Activated T-cell treated with anti-CD3 and anti-CD28 coated beads for 24 hours (primary cell): ENCODE results near the gene PSMA4.
"Not testable (repeated sequence)": the region's sequence is repeated elsewhere in the genome, so short reads cannot be mapped to it uniquely, and the experiment has no call there.

ENCODE experiments used
- DNase-seq: peaks from one replicate; pipeline ENCODE4 v3.0.0-alpha.2; 2020; ENCODE audit warnings: low read depth

Gene PSMA4

DNA sequence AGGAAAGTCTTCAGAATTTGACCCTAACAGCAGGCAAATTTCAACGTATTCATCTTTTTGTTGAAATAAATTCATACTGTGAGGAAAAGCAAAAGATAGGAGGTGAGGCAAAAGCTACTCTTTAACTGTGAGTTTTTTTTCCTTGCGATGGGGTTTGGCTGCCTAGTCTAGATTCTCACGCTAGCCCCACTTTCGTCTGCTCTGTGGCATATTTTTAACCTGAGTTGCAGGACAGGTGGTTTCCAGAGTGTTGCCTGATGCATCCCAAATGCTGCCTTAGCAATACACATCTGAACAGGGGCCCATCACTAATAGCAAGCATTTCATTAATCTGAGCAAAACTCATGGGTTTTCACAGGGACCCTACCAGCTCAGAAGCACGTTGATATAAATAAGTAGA is 11.7 kb downstream of the PSMA4 start:
- DNase-seq: no peak

DNA sequence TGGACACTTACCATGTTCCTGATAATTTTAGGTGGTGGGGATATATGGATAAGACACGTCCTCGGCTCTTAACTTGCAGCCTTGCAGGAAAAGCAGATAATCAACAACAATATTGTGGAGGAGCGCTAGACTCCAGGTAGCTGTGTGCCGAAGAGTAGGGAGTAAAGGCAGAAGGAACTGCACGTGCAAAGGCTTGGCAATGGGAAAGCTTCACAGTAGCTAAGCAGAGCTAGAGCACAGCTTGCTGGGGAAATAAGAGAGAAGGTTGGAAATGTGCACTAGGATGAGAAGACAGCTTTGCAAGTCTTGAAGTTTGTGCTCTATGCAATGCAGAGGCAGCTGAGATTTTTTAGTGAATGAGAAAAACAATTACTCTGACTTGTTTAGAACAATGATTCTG is 12.4 kb downstream of the PSMA4 start:
- DNase-seq: no peak

DNA sequence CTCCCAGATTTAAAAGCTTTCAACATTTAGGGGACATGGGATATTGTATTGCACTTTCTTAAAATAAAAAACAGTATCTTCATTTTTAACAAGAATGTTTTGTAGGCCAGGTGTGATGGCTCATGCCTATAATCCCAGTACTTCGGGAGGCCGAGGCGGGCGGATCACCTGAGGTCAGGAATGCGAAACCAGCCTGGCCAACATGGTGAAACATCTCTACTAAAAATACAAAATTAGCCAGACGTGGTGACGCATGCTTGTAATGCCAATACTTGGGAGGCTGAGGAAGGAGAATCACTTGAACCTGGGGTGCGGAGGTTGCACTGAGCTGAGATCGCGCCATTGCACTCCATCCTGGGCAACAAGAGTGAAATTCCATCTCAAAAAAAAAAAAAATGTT is 20.0 kb downstream of the PSMA4 start:
- not testable (repeated sequence) for DNase-seq

DNA sequence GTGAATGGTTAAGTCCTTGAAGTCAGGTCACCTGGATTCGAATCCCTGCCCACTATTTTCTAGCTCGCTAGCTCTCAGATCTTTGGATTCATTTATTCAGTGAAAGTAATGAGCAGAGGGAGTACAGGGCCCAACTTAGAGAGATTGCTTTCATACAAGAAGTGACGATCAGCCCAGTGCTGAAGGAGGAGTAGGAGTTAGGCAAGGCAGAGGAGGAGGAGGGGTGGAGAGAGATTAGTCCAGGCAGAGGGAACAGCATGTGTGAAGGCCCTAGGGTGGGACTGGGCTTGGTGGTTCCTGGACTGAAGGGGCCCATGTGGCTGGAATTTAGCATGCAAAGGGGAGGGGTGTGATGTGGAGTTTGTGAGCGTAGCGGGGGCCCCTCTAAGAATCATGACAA is 21.2 kb downstream of the PSMA4 start:
- no peak for DNase-seq

DNA sequence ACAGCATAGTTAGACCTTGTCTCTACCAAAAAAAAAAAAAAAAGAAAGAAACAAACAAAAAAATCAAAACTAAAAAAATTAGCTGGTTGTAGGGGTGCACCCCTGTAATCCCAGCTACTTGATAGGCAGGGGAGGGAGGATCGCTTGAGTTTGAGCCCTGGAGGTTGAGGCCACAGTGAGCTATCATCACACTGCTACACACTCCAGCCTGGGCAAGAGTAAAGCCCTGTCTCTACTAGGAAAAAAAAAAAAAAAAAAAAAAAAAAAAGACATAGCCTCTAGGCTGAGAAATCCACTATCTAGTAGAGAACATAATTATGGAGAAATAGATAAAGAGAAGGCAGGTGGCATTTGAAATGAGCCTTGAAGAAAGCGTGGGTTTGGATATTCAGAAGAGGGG is 22.8 kb downstream of the PSMA4 start:
- DNase-seq: no peak

DNA sequence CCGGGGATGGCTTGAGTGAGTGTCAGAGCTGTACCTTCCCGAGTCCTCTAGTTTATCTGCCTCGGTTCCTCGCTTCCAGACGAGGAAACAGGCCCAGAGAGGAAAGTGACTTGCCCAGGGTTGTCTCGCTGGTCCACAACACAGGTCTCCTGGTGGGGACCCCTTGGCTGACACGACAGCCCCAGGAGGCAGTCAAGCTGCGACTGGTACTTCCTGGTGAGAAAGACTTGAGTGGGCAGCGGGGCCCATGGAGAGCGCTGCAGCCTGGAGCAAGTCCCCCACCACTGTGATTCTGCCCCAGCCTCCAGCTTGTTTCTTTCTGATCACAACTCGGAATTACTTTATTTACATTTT is 24.5 kb downstream of the PSMA4 start:
- DNase-seq: no peak

DNA sequence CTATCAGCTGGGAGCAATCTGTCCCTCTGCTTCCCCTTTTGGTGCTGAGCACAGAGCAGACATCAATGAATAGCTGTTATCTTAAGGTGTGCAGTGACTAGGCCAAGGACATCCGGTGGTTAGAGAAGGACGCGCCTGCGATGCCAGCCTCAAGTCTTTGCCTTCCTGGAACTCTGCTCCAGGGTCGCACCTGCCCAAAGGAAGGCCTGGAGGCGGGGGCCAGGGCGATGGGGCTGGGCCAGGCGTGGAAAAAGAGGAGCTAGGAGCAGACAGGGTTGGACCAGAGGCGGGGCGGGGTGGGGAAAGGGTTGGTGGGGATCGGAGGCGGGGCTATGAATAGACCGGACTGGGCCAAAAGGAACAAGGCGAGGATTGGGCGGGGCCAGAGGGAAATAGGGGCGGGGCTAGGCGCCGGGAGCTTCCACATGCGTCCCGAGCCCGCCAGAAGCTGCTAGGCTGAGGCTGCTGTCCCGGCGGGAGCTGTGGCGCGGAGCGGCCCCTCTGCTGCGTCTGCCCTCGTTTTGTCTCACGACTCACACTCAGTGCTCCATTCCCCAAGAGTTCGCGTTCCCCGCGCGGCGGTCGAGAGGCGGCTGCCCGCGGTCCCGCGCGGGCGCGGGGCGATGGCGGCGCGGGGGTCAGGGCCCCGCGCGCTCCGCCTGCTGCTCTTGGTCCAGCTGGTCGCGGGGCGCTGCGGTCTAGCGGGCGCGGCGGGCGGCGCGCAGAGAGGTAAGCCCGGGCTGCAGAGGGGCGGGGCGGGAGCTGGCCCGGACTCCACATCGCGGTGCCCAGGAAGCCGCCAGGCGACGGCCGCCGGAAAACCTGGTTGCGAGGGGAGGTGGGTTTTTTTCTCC is 25.1 kb downstream of the PSMA4 start, which contains the start of gene CHRNA5:
TSS of gene CHRNA5 (plus strand) at position 424 of the 854 bp plus-strand sequence. CDS start at position 624, 200 bp downstream.
- peak; percentile 74 for DNase-seq

DNA sequence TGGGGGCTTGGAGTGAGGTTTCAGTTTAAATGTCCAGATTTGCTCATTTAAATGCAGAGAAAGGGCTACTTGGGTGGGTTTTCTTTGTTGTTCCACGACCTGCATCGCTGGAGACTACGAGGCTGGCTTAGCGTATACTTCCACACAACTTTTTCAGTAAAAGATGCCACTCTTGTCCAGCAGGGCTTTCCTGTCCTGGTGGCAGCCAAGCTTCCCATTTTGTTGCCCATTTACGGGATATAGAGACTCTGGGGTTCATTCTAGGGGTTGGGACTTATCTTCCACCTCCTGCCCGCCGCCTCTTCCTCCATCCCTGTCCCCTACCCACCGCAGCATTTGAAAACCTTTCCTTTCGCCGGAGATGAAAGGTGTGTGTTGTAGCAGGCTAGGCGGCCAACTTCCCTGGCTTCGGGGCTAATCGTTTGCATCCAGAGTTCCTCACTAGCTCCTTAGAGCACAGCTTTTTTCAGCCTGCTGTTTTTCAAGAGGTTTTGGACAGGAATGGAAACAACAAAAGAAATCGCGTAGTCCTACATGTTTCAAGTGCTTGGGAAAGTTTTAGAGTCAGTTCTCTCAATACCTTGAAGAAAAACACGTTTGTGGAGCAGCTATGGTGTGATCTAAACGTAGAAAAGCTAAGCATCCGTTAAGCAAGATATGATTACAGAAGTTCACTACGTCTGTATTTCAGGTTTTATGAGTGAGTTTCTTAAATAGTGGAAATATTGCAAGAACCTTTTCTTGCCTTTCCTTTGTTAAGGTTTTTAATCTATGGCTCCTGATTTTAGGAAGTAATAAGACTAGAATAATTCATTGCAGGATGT is 25.9 kb downstream of the PSMA4 start:
- DNase-seq: no peak

DNA sequence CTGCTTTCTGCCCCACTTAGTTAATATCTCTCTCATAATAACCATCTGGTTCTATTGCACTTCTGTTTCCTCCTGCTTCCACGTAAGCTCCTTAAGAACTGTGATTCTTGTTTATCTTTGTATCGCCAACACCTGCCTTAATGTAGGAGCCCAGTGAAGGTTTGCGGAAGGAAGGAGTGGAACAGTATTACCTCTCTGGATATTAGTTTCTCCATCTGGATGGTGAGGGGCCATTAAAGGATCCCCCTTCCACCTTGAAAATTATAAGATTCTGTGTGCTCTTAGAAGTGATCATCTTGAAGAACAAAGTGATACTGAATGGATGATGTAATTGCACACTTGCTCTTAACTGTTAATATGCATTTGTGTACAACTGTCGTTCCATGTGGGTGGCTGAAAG is 27.3 kb downstream of the PSMA4 start:
- no peak for DNase-seq

DNA sequence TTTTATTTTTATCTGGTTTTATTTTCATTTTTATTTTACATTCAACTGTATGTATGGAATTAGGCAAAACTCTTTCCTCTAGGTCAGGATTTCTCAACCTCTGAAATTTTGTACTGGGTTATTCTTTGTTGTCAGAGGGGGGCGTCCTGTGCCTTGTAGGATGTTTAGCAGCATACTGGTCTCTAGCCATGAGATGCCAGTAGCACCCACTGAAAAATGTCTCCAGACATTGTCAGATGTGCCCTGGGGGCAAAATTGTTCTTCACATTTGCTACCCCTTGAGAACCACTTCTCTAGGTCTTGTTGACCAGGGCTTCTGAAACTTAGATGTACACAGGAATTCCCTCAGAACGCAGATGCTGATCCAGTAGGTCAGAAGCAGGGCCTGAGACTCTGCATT is 30.5 kb downstream of the PSMA4 start:
- no peak for DNase-seq

DNA sequence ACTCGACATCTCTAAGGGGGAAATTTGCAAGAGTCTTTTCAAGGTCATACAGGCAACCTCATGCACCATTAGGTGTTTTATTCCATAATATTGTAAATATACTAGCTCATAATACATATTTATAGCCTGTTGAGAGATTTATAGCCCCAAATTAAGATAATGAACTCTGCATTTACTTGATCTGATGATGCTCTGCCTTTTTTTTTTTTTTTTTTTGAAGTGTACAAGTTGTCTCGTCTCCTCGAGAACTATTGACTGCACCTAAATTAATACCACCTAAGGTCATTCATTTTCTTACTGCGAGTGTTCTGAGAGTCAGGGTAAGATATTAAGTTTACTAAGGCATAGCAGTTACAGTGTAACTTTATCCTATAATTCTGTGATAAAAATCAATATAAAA is 31.1 kb downstream of the PSMA4 start:
- DNase-seq: no peak

DNA sequence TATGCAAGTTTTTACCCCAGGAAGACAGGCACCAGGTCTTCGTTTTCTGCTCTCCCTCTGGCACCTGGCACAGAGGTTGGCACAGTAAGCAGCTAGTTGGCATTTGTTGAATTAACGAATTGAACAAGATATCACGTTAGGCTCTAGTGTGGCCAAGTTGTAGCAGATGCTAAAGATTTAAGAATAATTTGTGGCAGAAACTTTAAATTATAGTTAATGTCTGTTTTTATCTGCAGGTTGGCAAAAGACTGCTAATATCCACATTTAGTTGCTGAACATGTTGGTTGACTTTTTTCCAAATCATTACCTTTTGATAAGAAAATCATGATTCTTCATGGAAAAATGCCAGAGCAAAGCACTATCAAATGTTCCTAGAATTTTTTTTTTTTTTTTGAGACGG is 33.2 kb downstream of the PSMA4 start:
- no peak for DNase-seq

DNA sequence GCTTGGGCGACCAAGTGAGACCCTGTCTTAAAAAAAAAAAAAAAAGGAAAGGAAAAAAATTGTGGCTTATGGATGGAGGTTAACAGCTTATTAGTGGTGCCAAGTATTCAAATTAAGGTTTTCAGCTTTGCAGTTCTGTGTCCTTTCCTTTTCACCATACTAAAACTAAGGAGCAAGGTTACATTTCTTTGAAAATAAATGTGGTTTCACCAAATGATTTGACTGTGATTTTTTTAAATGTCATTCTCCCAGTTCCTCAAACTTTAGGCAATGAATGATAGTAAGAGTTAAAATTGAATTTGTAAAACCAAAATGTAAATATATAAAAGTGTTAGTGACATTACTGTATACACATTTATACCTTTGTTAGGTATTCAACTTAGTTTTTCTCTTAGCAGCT is 34.7 kb downstream of the PSMA4 start:
- no peak for DNase-seq

DNA sequence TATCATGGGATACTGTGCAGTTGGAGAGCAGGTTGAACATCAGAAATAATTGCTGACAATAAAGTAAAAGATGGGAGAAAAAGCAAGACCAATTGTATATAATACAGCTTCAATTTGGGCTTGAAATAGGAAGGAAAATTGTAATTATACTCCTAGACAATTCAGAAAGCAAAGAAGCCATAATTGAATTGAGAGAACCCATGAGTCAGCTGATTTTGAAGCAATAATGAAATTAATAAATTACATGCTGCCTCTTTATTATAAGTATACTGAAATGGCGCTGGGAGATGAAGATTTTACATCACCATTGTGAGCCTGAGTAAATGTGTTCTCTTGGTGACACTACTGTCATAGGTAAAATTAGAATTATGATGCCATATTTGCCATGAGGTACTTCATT is 57.3 kb downstream of the PSMA4 start:
- no peak for DNase-seq

DNA sequence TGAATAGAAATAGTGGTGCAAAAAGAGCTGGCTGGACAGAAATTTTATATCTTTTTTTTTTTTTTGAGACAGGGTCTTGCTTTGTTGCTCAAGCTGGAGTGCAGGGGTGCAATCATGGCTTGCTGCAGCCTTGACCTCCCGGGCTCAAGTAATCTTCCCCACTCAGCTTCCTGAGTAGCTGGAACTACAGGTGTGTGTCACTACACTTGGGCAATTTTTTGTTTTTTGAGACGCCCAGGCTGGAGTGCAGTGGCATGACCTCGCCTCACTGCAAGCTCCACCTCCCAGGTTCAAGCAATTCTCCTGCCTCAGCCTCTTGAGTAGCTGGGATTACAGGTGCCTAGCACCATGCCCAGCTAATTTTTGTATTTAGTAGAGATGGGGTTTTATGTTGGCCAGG is 58.1 kb downstream of the PSMA4 start:
- DNase-seq: no peak

DNA sequence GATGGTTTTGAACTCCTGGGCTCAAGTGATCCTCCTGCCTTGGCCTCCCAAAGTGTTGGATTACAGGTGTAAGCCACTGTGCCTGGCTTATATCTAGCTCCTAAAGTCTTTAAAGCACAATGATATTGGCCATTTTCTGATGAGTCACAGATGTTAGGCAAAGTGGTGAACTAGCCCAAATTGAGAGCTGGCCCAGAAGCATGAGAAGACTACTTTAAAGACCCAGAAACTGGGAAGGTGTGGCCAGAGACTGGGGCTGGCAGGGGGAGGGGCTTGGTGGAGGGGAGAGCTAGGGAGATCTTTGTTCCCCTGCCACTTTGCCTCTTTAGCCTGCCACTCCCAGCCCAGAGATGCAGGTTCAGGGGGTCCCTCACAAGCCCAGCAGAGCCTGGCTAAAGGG is 58.9 kb downstream of the PSMA4 start:
- DNase-seq: no peak
